ENCODE measurements around the gene RS1.

The RS1 gene

GRCh38 chrX:18668071-18668835 is 3.7 kb downstream of the RS1 start:
- ATAC-seq (no peak), DNase-seq (no peak)

GRCh38 chrX:18666614-18667013 is 5.3 kb downstream of the RS1 start:
- DNase-seq (no peak), ATAC-seq (no peak)

- no peak for ATAC-seq
- DNase-seq, result no peak
Measured at GRCh38 chrX:18664947-18665346, 7.0 kb downstream of the RS1 start.

GRCh38 chrX:18661273-18661672 is 10.6 kb downstream of the RS1 start:
- no peak for ATAC-seq
- no peak for DNase-seq

- no peak for ATAC-seq
- no peak for DNase-seq
Measured at GRCh38 chrX:18654875-18655836, 16.8 kb downstream of the RS1 start.

- DNase-seq, result no peak
- ATAC-seq, result no peak
Measured at GRCh38 chrX:18652636-18653035, 19.3 kb downstream of the RS1 start.

GRCh38 chrX:18650662-18651061 is 21.2 kb downstream of the RS1 start:
- ATAC-seq, result no peak
- DNase-seq, result no peak

- no peak for ATAC-seq
- DNase-seq, result no peak
Measured at GRCh38 chrX:18649498-18649951, 22.4 kb downstream of the RS1 start.

GRCh38 chrX:18647621-18648020 is 24.3 kb downstream of the RS1 start:
- ATAC-seq, result no peak
- no peak for DNase-seq

GRCh38 chrX:18643853-18644252 is 28.1 kb downstream of the RS1 start:
- ATAC-seq (no peak), DNase-seq (no peak)

GRCh38 chrX:18643243-18643642 is 28.7 kb downstream of the RS1 start:
- DNase-seq, result no peak
- ATAC-seq, result no peak

- ATAC-seq (no peak), DNase-seq (no peak)
Measured at GRCh38 chrX:18640686-18641085, 31.2 kb downstream of the RS1 start.

GRCh38 chrX:18639280-18639679 is 32.6 kb downstream of the RS1 start:
- ATAC-seq (no peak), DNase-seq (no peak)

- DNase-seq, result no peak
- ATAC-seq, result no peak
Measured at GRCh38 chrX:18638398-18638797, 33.5 kb downstream of the RS1 start.

- DNase-seq (no peak), ATAC-seq (no peak)
Measured at GRCh38 chrX:18630934-18631333, 41.0 kb downstream of the RS1 start.

GRCh38 chrX:18624599-18624998 is 47.3 kb downstream of the RS1 start:
- ATAC-seq, result no peak
- no peak for DNase-seq

- ATAC-seq, result no peak
Measured at GRCh38 chrX:18620349-18620748, 51.6 kb downstream of the RS1 start.

GRCh38 chrX:18619288-18619687 is 52.6 kb downstream of the RS1 start:
- ATAC-seq (no peak), DNase-seq (no peak)

More at GRCh38 chrX:18620349-18620748, 51.6 kb downstream of the RS1 start:
- no peak for DNase-seq

- DNase-seq (no peak), ATAC-seq (no peak)
Measured at GRCh38 chrX:18617407-18617750, 54.5 kb downstream of the RS1 start.

- DNase-seq (no peak), ATAC-seq (no peak)
Measured at GRCh38 chrX:18616688-18617406, 55.1 kb downstream of the RS1 start.

- no peak for ATAC-seq
- DNase-seq, result no peak
Measured at GRCh38 chrX:18613930-18614639, 57.8 kb downstream of the RS1 start.

- DNase-seq, result no peak
- ATAC-seq, result no peak
Measured at GRCh38 chrX:18607966-18608365, 63.9 kb downstream of the RS1 start.
